NCI-H446 (cell line): Measurements from ENCODE around the gene TMC5.
A peak's percentile ranks its signal among the peaks of the same experiment; 100 is the strongest.
"Not testable (repeated sequence)": the region's sequence is repeated elsewhere in the genome, so short reads cannot be mapped to it uniquely, and the experiment has no call there.

Source experiments
- DNase-seq, 2 experiments: peaks; one replicate each; lab custom pipeline; 2025; lab: John Stamatoyannopoulos, UW

The TMC5 gene

GRCh38 chr16:19417640-19418039, at the start of gene TMC5:
TMC5 (plus strand) TSS chr16:19417883; CDS start chr16:19440039, 22,156 bp downstream.
- DNase-seq = no peak

- not testable (repeated sequence) for DNase-seq
Observed at GRCh38 chr16:19372541-19372940, 45.1 kb upstream of the TMC5 start.

- DNase-seq = no peak
Observed at GRCh38 chr16:19374402-19374801, 43.3 kb upstream of the TMC5 start.

- DNase-seq = peak; percentile 8 to 50
Observed at GRCh38 chr16:19375561-19376158, 42.0 kb upstream of the TMC5 start.

GRCh38 chr16:19377864-19378263, 39.8 kb upstream of the TMC5 start:
- no peak for DNase-seq

DNA sequence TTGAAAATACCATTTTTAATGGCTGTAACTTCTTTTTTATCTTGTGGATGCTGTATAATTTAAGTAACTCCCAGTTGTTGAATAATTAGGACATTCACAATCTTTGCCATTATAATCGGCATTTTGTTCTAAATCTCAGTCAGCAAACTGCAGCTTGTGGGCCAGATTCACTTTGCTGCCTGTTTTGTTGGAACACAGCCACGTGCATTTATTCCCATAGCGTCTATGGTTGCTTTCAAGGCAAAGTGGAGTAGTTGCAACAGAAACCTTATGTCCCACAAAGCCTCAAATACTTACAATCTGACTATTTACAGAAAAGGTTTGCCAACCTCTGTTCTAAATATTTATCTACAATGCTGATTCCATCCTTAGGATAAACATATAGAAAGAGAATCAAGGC, 39.2 kb upstream of the TMC5 start:
- DNase-seq = no peak

DNA sequence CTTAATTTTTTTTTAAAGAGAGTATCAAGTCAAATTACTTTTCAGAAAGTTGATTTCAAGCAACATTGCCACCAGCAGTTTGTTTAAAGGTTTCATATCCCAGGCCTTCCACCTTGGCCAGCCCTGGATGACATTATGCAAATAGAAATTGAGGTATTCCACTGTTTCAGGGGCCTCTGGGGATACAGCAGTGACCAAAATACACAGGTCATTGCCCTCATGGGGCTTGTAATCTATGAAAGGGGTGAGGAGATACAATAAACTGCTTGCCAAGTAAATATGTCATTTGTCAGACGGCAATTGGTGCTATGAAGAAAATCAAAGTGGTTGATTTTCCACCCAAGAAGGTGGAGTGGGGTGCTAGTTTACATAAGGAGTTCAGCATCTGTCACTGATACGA, 37.8 kb upstream of the TMC5 start:
- no peak for DNase-seq

GRCh38 chr16:19380328-19380727, 37.4 kb upstream of the TMC5 start:
- no peak for DNase-seq

- no peak for DNase-seq
Observed at GRCh38 chr16:19382084-19382801, 35.4 kb upstream of the TMC5 start.

DNA sequence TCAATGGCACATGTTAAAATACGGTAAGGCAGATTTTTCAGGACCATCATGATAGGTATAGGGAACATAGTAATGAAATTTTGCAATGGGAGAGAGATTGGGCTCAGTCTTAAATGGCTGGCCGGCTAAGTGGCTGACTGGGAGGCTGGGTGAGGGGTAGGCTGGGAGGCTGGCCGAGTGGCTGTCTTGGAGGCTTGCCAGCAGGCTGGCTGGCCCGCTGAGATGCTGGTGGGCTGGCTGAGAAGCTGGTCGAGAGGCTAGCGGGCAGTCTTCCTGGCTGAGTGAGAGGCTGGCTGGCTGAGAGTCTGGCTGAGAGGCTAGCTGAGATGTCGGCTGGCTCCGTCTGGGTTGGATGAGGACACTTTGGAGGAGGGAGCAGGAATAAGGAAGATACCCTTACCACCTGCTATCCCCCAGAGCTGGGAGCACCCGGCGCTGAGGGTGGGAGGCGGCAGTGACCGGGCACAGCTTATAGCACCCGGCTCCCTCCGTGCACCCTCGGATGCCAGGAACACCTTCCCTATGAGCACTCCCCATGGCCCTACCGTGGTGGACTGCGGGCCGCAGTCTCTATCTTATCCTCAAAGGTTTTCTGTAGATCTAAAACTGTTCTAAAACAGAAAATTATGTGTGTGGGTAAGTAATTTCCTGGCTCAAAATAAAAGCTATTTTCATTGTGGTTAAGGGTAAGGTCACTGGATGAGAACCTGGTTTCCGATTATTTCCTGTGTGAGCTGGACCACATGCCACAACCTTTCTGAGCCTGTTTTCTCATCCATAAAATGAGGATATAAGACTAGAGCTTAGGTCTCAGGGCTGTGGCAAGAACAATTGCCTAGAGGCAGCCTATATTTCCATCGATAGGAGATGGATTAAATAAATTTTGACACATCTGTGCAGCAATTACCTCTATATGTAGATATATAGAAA, 34.5 kb upstream of the TMC5 start:
- no peak for DNase-seq

DNA sequence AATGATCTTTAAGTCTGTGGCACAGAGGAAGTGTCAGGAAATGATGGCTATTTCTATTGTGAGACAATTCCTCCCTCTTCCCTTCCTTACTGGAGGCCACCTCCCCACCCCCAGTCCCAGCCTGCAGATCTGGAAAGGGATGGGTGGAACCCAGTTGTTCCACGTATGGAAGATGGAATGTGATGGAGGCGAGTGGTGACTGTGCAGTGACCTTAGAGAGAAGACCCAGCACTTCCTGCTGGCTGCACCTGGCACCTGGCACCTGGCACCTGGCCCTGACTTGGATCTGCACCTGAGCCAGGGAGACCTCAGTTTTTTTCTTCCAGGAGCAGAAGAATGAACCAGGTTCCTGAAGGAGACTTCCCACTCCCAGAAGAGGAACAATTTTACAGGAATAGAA, 33.0 kb upstream of the TMC5 start:
- no peak for DNase-seq

DNA sequence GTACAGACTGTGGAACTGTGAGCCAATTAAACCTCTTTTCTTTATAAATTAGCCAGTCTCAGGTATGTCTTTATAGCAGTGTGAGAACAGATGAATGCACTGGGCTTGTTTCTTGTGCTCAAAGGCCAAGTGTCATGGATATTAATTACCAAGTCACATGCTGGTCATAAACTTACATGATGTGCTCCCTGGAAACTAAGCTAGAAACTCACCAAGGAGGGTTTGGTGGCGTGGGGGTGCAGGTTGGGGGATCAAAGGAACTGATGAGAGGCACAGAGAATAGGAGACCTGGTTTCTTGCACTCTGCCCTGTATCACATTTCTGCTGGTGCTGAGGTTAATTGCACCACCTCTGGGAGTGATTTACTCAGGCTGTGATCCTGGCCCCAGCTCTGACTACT, 31.2 kb upstream of the TMC5 start:
- DNase-seq = no peak

DNA sequence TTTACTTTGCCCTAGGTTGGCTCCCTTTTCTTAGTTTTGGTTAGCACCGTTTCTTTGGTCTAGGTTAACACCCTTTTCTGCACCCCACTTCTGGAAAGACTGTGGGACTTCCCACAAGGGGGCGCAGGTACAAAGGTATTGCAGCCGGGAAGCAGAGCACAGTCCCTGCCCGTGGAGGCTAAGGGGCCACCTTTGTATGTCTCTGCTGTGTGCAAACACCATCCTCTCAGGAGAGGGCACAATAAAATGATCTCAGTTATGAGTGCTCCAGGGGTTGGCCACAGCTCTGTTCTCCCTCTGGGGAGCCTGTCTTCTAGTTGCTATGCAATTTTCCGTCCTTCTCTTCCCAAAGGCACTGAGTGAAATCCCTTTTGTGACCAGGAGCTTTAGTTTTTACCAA, 28.4 kb upstream of the TMC5 start:
- DNase-seq = no peak

DNA sequence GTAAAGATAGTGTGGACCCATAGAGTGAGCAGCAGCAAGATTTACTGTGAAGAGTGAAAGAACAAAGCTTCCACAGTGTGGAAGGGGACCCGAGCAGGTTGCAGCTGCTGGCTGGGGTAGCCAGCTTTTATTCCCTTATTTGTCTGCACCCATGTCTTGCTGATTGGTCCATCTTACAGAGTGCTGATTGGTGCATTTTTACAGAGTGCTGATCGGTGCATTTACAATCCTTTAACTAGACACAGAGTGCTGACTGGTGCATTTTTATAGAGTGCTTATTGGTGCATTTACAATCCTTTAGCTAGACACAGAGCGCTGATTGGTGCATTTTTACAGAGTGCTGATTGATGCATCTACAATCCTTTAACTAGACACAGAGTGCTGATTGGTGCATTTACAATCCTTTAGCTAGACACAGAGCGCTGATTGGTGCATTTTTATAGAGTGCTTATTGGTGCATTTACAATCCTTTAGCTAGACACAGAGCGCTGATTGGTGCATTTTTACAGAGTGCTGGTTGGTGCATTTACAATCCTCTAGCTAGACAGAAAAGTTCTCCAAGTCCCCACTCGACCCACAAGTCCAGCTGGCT, 26.4 kb upstream of the TMC5 start:
- DNase-seq = not testable (repeated sequence)

DNA sequence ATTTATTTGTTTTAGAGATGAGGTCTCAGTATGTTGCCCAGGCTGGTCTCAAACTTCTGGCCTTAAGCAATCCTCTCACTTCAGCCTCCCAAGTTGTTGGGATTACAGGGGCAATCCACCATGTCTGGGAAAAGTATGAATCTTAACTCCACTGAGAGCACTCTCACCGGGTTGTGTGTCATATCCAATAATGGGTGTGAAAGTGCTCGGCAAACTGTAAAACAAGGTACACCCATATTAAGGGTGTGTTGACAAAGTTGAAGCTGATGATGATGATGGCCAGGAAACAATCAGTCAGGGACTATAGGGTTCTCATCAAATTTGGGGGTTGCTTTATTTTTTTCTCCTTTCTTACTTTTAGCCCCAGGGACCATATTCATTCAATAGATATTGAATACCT, 25.3 kb upstream of the TMC5 start:
- DNase-seq = no peak

DNA sequence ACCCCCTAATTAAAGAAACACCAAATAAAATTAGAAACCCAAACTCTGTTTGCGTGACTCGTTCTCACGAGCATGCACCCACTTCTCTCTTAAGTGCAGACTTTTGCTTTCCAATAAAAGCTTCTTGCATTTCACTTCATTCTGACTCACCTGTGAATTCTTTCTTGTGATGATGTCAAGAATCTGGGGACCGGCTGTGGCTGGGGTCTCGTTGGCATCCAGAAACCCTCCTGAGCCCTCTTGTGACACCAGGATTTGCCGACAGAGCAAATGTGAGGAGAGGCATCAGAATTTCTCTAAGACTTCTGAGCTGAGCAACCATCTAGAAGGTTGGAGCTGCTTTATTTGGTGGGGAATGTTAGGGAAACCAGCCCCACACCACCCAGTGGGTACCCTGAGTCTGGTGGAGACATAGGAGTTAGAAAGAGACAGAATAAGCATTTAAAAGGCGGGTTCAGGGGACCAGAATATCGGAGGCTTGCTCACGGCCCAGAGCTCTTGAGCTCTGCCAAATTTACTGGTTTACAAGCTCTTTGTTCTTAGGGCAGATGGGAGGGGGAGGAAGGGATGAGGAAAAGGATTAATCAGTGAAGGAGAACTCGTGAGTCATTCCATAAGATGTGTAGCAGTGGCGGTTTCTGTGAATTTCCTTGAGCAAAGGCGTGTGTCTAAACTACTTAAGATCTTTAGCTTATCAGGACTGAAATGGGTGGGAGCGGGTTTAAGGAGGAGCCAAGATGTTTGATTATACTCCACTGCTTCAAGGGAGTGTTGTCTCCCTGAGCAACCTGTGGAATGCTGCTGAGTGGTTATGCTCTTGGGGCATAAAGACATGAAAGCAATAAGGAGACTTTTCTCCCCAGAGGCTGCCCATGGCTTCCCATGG, 24.2 kb upstream of the TMC5 start:
- no peak for DNase-seq

- DNase-seq = not testable (repeated sequence)
Observed at GRCh38 chr16:19395646-19396267, 21.9 kb upstream of the TMC5 start.

GRCh38 chr16:19396555-19397011, 21.1 kb upstream of the TMC5 start:
- DNase-seq = no peak

DNA sequence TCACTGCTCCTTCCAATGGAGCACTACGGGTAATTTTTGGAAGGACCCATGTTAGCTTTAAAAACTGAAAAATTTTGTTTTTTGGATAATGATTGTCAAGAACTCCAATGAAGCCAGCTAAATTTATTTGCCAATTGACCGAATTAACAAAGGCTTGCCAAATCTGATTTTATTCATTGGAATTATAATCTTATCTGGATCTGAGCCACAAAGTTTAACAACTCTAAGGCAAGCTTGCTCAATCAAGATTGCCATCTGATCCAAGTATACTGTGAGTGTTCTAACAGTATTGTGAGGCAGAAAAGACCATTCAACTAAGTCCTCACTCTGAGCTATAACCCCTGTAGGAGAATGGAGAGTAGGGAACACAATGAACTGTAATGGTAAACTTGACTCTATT, 20.3 kb upstream of the TMC5 start:
- DNase-seq = not testable (repeated sequence)

- DNase-seq = no peak
Observed at GRCh38 chr16:19400711-19401110, 17.0 kb upstream of the TMC5 start.
